SK-N-SH (cell line): ENCODE data around the gene PGBD2. TPM values are rescaled to one million over a fixed set of nuclear protein-coding genes. Genes with fewer than 3 reads are reported as not detected.

ENCODE experiments used
- CTCF ChIA-PET: fragments of 300-600, 350-600 bp; formaldehyde crosslinking; extraction: SDS; loops from one replicate; lab custom pipeline; 2021; lab: Yijun Ruan, JAX
- POLR2A ChIA-PET: fragments of 350-600 bp; sonication (Branson Sonifier 250); formaldehyde crosslinking; extraction: SDS; loops from one replicate; lab custom pipeline; 2020; ENCODE audit warnings: antibody characterized with exemption, inconsistent platforms; lab: Yijun Ruan, JAX
- DNase-seq: peaks from one replicate; pipeline ENCODE4 v3.0.0; 2012
- H2AFZ ChIP-seq: fragments of 200-600 bp; sonication (generic); 2 replicates; pipeline ENCODE4 v1.8.1; 2016; ENCODE audit warnings: antibody characterized with exemption, mild to moderate bottlenecking, low read depth
- H3F3A ChIP-seq: fragments of 200-600 bp; sonication (generic); replicated peaks from 2 replicates; pipeline ENCODE3; 2016; ENCODE audit warnings: antibody characterized with exemption, mild to moderate bottlenecking; ENCODE audit not compliant: insufficient read depth
- H3K27ac ChIP-seq, 2 experiments: fragments of 200-500 bp in 1 of 2; fragments of 200-600 bp in 1 of 2; sonication (Bioruptor generic) in 1 of 2; sonication (generic), shearing (Covaris generic) in 1 of 2; 2 replicates each; pipeline versions ENCODE4 v1.5.1 to v1.6.1; 2014 to 2016; ENCODE audit warnings: low read depth in 2 of 2, inconsistent platforms in 1 of 2, low read length in 1 of 2, mild to moderate bottlenecking in 1 of 2, mixed read lengths in 1 of 2
- H3K27me3 ChIP-seq: fragments of 200-600 bp; sonication (generic), shearing (Covaris generic); 2 replicates; pipeline ENCODE4 v1.6.1; 2016; ENCODE audit warnings: mixed run types; ENCODE audit not compliant: insufficient read depth
- H3K36me3 ChIP-seq, 2 experiments: fragments of 200-500 bp in 1 of 2; fragments of 200-600 bp in 1 of 2; sonication (Bioruptor generic) in 1 of 2; sonication (generic) in 1 of 2; replicated peaks in 1 of 2; 2 replicates each; pipeline versions ENCODE3 to v1.5.1; 2014 to 2016; ENCODE audit warnings: low read length in 1 of 2, mild to moderate bottlenecking in 1 of 2; ENCODE audit not compliant: insufficient read depth in 2 of 2, control insufficient read depth in 1 of 2
- H3K4me1 ChIP-seq, 2 experiments: fragments of 200-500 bp in 1 of 2; fragments of 200-600 bp in 1 of 2; sonication (Bioruptor generic) in 1 of 2; sonication (generic), shearing (Covaris generic) in 1 of 2; 2 replicates each; pipeline versions ENCODE4 v1.5.1 to v1.6.1; 2014 to 2016; ENCODE audit warnings: low read depth in 1 of 2, low read length in 1 of 2, mixed run types in 1 of 2; ENCODE audit not compliant: insufficient read depth in 2 of 2, control insufficient read depth in 1 of 2
- H3K4me2 ChIP-seq: fragments of 200-600 bp; sonication (generic), shearing (Covaris generic); 2 replicates; pipeline ENCODE4 v1.6.1; 2017; ENCODE audit warnings: mixed run types
- H3K4me3 ChIP-seq, 2 experiments: fragments of 200-500 bp in 1 of 2; fragments of 200-600 bp in 1 of 2; sonication (Bioruptor generic) in 1 of 2; sonication (generic), shearing (Covaris generic) in 1 of 2; 2 replicates each; pipeline versions ENCODE4 v1.5.1 to v1.8.1; 2014 to 2016; ENCODE audit warnings: low read depth in 2 of 2, inconsistent platforms in 1 of 2, low read length in 1 of 2, mild to moderate bottlenecking in 1 of 2, mixed read lengths in 1 of 2, moderate library complexity in 1 of 2
- H3K79me2 ChIP-seq: fragments of 200-600 bp; sonication (generic); 2 replicates; pipeline ENCODE4 v1.8.1; 2017; ENCODE audit warnings: mild to moderate bottlenecking; ENCODE audit not compliant: insufficient read depth
- H3K9ac ChIP-seq: fragments of 200-600 bp; sonication (generic); 2 replicates; pipeline ENCODE4 v1.6.1; 2017; ENCODE audit warnings: mixed run types
- H3K9me2 ChIP-seq: fragments of 200-600 bp; sonication (generic); 2 replicates; pipeline ENCODE4 v1.6.1; 2017; ENCODE audit warnings: mixed run types
- H3K9me3 ChIP-seq: fragments of 200-600 bp; sonication (generic); 2 replicates; pipeline ENCODE4 v1.6.1; 2017; ENCODE audit warnings: mixed run types, mild to moderate bottlenecking, moderate library complexity
- H4K20me1 ChIP-seq: fragments of 200-600 bp; sonication (generic); 2 replicates; pipeline ENCODE4 v1.6.1; 2017; ENCODE audit warnings: mild to moderate bottlenecking, mixed run types; ENCODE audit not compliant: insufficient read depth
- ELF1 ChIP-seq: IDR thresholded peaks from 2 replicates; pipeline ENCODE4 v1.4.0; 2012
- FOSL2 ChIP-seq: IDR thresholded peaks from 2 replicates; pipeline ENCODE4 v1.4.0; 2012; ENCODE audit warnings: low read depth, mild to moderate bottlenecking, moderate library complexity, borderline replicate concordance
- FOXM1 ChIP-seq: IDR thresholded peaks from 2 replicates; pipeline ENCODE4 v1.4.0; 2012; ENCODE audit warnings: low read depth, mild to moderate bottlenecking
- GATA2 ChIP-seq: sonication (generic); formaldehyde crosslinking; IDR thresholded peaks from 2 replicates; pipeline ENCODE4 v1.5.0; 2020; ENCODE audit warnings: mild to moderate bottlenecking, missing genetic modification reagents
- IRF3 ChIP-seq: fragments of 150-350 bp; IDR thresholded peaks from 2 replicates; pipeline ENCODE4 v1.6.1; 2016; ENCODE audit warnings: mild to moderate bottlenecking, low read depth, low read length
- NRF1 ChIP-seq: IDR thresholded peaks from 2 replicates; pipeline ENCODE4 v1.6.1; 2012; ENCODE audit warnings: low read depth, mild to moderate bottlenecking, low read length
- PBX3 ChIP-seq: IDR thresholded peaks from 2 replicates; pipeline ENCODE4; 2012
- RCOR1 ChIP-seq: fragments of 150-350 bp; IDR thresholded peaks from 2 replicates; pipeline ENCODE4 v1.6.1; 2017; ENCODE audit warnings: antibody characterized with exemption, low read length
- SMC3 ChIP-seq: IDR thresholded peaks from 2 replicates; pipeline ENCODE4 v1.6.1; 2012; ENCODE audit warnings: low read depth, low read length, improper control_type of control experiment
- TAF1 ChIP-seq: IDR thresholded peaks from 2 replicates; pipeline ENCODE4 v1.6.1; 2012; ENCODE audit warnings: low read depth, mild to moderate bottlenecking, low read length, moderate library complexity, borderline replicate concordance
- TCF12 ChIP-seq: IDR thresholded peaks from 2 replicates; pipeline ENCODE4 v1.4.0; 2012
- USF1 ChIP-seq: IDR thresholded peaks from 2 replicates; pipeline ENCODE4 v1.4.0; 2012; ENCODE audit warnings: low read depth, borderline replicate concordance
- YY1 ChIP-seq: IDR thresholded peaks from 2 replicates; pipeline ENCODE4 v1.4.0; 2012; ENCODE audit warnings: low read depth, mild to moderate bottlenecking
- WGBS: methylation state at CpG from one replicate; pipeline ENCODE4 v1.1.6; 2017; ENCODE audit warnings: low lambda C conversion rate; 5-methylcytosine and 5-hydroxymethylcytosine counted together
- polyA plus RNA-seq, 3 experiments: library from polyadenylated mRNA; depleted of rRNA; stranded (reverse); fragments of >200 nt; gene quantifications; 2 replicates each; pipeline ENCODE4 v1.2.3, GENCODE V29; 2012
- TF ChIP-seq, protein P1 (sequence below): IDR thresholded peaks from 2 replicates; pipeline ENCODE4 v1.6.1; 2012; ENCODE audit warnings: mild to moderate bottlenecking, low read depth, low read length, moderate library complexity

The PGBD2 gene
- polyA plus RNA-seq, 1 of the 3 experiments (the other 2 are of a cell fraction) = 6.4 TPM

- peaks cover 8 to 23% of the 10 kb centered on the region in 2 experiments for H3K36me3 ChIP-seq
- no peaks in the 10 kb centered on the region for H3K9me3 ChIP-seq
- no peaks in the 10 kb centered on the region for H3K27me3 ChIP-seq
- no peaks in the 10 kb centered on the region for H3K9me2 ChIP-seq
- H3K4me1 ChIP-seq = peaks cover 9 to 22% of the 10 kb centered on the region in 2 experiments; a peak in 3 of 4 replicates
- peak overlapping the region in 1 of 2 experiments; percentile 86; a peak in 2 of 4 replicates for H3K27ac ChIP-seq
- no peaks in the 10 kb centered on the region for H3F3A ChIP-seq
- TF ChIP-seq ELF1 (no peak), TAF1 (no peak), GATA2 (CRISPR knock-in tag) (no peak), RCOR1 (no peak), TCF12 (no peak), PBX3 (no peak), IRF3 (no peak), FOSL2 (no peak), USF1 (no peak), SMC3 (no peak), FOXM1 (no peak), YY1 (no peak), NRF1 (no peak)
- TF ChIP-seq, protein P1, sequence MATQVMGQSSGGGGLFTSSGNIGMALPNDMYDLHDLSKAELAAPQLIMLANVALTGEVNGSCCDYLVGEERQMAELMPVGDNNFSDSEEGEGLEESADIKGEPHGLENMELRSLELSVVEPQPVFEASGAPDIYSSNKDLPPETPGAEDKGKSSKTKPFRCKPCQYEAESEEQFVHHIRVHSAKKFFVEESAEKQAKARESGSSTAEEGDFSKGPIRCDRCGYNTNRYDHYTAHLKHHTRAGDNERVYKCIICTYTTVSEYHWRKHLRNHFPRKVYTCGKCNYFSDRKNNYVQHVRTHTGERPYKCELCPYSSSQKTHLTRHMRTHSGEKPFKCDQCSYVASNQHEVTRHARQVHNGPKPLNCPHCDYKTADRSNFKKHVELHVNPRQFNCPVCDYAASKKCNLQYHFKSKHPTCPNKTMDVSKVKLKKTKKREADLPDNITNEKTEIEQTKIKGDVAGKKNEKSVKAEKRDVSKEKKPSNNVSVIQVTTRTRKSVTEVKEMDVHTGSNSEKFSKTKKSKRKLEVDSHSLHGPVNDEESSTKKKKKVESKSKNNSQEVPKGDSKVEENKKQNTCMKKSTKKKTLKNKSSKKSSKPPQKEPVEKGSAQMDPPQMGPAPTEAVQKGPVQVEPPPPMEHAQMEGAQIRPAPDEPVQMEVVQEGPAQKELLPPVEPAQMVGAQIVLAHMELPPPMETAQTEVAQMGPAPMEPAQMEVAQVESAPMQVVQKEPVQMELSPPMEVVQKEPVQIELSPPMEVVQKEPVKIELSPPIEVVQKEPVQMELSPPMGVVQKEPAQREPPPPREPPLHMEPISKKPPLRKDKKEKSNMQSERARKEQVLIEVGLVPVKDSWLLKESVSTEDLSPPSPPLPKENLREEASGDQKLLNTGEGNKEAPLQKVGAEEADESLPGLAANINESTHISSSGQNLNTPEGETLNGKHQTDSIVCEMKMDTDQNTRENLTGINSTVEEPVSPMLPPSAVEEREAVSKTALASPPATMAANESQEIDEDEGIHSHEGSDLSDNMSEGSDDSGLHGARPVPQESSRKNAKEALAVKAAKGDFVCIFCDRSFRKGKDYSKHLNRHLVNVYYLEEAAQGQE = no peak
- ChIA-PET CTCF (interaction anchor here (0.8 to 3.8 kb wide), 15 partner anchors 8 to 67 kb away, joined by 3 to 33 read pairs (median 4); partner anchors contain the start of genes SH3BP5L and ZNF672), POLR2A (interaction anchor here (1.0 to 2.8 kb wide), 3 partner anchors 16 to 32 kb away, joined by 3 to 23 read pairs (median 18); partner anchors contain the start of genes SH3BP5L and ZNF672)
- DNase-seq = no peak
- H3K9ac ChIP-seq = peak overlapping the region; percentile 70
- peak overlapping the region; percentile 62 to 66 for H3K4me3 ChIP-seq
- H4K20me1 ChIP-seq = no peaks in the 10 kb centered on the region
- H3K79me2 ChIP-seq = peaks cover 10% of the 10 kb centered on the region; the same call in 1 of the 2 replicates
- peak overlapping the region; percentile 94 for H3K4me2 ChIP-seq
- H2AFZ ChIP-seq = peak overlapping the region; percentile 92; the same call in 1 of the 2 replicates
- 28% methylated on average over 4 of the region's 4 CpGs for WGBS
Measured at GRCh38 chr1:248857749-248858095, 48.3 kb upstream of the PGBD2 start.
